Esophagus muscularis mucosa (tissue), 3 donors: ENCODE results near the gene CNTNAP2.

Source experiments
- POLR2A ChIP-seq: fragments of 450-650 bp; IDR thresholded peaks from one replicate; pipeline ENCODE4 v1.6.1; 2017; ENCODE audit warnings: antibody characterized with exemption, moderate library complexity, mild to moderate bottlenecking, low read depth
- TF ChIP-seq, protein P1 (sequence below), 3 experiments: fragments of 200-600 bp in 2 of 3; fragments of 450-650 bp in 1 of 3; sonication (generic) in 2 of 3; IDR thresholded peaks; one replicate each; pipeline ENCODE4 v1.5.1; 2017 to 2019; ENCODE audit warnings: antibody characterized with exemption in 3 of 3, mild to moderate bottlenecking in 2 of 3, moderate library complexity in 1 of 3

DNA sequence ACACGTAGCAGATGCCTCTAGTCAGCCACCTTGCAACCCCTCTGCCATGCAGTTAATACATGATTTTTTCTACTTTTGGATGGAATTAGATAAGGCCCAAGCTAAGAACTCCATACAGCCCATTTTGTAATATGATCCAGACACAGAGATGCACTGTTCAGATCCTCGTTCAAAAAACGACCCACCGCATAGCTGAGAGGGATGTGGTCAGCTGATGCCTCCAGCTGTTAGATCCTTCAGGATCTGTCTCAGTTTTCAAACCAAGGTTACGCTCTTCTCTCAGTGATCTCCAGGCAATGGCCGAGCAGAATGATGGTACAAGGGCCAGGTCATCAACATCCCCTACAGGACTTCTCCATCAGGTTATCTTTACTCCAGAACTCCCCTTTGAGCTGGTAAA lies 1592.3 kb downstream of the CNTNAP2 start:
- TF ChIP-seq, protein P1, sequence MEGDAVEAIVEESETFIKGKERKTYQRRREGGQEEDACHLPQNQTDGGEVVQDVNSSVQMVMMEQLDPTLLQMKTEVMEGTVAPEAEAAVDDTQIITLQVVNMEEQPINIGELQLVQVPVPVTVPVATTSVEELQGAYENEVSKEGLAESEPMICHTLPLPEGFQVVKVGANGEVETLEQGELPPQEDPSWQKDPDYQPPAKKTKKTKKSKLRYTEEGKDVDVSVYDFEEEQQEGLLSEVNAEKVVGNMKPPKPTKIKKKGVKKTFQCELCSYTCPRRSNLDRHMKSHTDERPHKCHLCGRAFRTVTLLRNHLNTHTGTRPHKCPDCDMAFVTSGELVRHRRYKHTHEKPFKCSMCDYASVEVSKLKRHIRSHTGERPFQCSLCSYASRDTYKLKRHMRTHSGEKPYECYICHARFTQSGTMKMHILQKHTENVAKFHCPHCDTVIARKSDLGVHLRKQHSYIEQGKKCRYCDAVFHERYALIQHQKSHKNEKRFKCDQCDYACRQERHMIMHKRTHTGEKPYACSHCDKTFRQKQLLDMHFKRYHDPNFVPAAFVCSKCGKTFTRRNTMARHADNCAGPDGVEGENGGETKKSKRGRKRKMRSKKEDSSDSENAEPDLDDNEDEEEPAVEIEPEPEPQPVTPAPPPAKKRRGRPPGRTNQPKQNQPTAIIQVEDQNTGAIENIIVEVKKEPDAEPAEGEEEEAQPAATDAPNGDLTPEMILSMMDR (IDR thresholded peaks at IDR 0.05) = no peak
- no peak for TF ChIP-seq POLR2A
